Pulmonary artery endothelial cell (primary cell): ENCODE measurements around the gene RFC4. TPM values are rescaled to one million over a fixed set of nuclear protein-coding genes. Genes with fewer than 3 reads are reported as not detected.

Source experiments
- DNase-seq: peaks from one replicate; pipeline ENCODE4 v3.0.0-alpha.2; 2011; ENCODE audit warnings: low read depth, low spot score
- total RNA-seq: library from RNA; depleted of rRNA; stranded (reverse); fragments of >200 nt; gene quantifications from 2 replicates; pipeline ENCODE4 v1.2.3, GENCODE V29; 2014

The RFC4 gene
- total RNA-seq, 1 donor from 2014 or later = 26.0 TPM

DNA sequence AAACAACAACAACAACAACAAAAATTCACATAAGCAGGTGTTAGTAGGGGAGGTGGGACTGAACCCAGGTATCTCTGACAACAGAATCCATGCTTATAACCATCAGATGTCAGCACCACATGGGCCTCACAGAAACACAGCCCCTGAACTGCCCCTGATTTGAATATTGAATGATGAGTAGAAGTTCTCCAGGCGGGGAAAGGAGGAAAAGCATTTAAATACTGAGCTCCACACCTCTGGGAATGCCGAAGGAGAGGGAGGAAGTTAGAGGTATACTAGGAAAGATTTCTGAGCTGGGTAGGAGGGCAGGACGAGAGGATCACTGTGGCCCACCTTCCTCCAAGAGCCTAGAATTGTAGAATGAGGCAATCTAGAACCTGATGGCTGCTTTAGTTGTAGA is 54.8 kb downstream of the RFC4 start:
- no peak for DNase-seq

DNA sequence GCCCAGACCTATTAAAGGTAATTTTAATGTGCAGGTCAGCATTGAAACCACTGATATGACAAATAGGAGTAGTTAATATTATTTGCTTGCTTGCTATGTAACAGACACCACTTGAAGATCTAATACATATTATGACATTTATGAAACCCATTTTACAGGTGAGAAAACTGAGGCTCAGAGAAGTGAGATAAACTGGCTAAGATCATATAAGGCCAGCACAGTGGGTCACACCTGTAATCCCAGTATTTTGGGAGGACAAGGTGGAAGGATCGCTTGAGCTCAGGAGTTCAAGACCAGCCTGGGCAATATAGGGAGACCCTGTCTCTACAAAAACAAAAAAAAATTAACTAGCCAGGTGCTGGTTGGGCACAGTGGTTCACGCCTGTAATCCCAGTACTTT is 56.0 kb downstream of the RFC4 start:
- no peak for DNase-seq

DNA sequence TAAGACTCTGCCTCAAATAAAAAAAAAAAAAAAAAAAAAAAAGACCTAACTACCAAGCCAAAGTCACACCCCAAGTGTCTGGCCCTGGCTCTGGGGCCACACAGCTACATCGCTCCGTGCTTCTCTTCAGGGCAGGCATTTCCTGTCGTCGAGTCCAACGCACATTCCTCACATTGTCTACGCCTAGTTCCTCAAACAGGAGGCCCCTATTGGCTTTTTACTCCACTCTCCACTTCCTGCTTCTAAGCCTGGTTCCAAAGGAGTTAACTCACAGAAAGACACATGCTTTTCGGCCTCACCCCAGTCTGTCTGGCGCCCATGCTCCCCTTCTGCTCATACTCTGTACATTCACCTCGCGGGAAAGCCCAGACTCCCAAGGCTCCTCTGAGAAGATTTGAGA is 60.3 kb downstream of the RFC4 start:
- peak; percentile 60 for DNase-seq

DNA sequence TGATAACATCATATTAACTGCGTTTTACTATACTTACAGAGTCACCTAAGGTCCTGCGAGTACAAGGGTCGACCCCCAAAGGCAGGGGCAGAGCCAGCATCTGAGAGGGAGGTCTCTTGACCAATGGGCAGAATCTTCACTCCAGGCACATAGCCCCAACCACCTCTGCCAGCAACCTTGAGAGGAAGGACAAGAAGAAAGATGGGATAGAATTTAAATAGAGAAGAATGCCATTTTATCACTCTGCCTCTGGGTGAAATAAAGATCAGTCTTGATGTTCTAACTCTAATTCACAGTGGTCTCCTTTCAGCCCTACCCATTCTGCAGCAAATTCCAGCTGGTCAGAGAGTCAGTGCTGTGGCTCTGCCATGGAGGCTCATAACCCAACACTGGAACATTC is 62.6 kb downstream of the RFC4 start:
- no peak for DNase-seq

DNA sequence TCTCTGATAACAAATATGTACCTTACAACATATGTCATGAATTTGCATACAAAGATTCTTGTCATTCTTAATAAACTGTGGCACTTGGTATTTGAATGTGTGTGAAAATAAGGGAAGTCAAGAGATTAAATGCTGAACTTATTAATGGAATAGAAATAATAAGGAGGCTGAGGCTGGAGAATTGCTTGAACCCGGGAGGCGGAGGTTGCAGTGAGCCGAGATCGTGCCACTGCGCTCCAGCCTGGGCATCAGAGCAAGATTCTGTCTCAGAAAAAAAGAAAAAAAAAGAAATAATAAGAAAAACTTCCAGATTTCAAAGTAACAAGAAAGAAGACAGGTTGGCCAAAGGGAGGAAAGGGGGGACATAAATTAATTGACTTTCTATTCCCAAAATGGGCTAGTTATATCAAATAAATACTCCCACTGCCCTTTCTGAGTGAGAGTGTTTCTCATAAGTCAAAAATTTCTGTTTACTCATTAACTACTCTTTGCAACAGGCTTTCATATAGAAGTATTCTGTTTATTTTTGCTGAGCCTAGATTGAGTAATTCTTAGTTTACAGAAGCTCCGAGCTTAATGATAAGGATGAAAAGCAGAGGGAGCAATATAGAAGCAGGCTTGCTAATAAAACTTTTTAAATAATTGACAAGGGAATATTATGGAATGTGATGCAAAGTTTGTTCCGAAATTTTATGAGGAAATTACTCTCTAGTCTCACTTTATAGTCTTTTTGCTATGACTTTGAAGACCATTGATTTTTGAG is 63.5 kb downstream of the RFC4 start:
- no peak for DNase-seq

Other genes starting within 250 kb of the RFC4 start
- 22.8 and 35.9 TPM in 2 replicates for gene TBCCD1, start 239.1 kb downstream of the RFC4 start, total RNA-seq
- 56.9 and 96.3 TPM in 2 replicates for gene DNAJB11, start 235.8 kb downstream of the RFC4 start, total RNA-seq
- gene AHSG, start 193.4 kb downstream of the RFC4 start, total RNA-seq = not detected in 2 replicates
- gene FETUB, start 166.1 kb downstream of the RFC4 start, total RNA-seq = not detected in 2 replicates
- gene HRG, start 140.5 kb downstream of the RFC4 start, total RNA-seq = not detected in 2 replicates
- not detected in 2 replicates for gene KNG1, start 89.1 kb downstream of the RFC4 start, total RNA-seq
- gene EIF4A2, start 22.9 kb downstream of the RFC4 start, total RNA-seq = 470 and 740 TPM in 2 replicates
- gene ADIPOQ, start 36.2 kb upstream of the RFC4 start, total RNA-seq = not detected in 2 replicates
- gene ST6GAL1, start 124.0 kb upstream of the RFC4 start, total RNA-seq = 59.5 and 138 TPM in 2 replicates